Naive thymus-derived CD4-positive, alpha-beta T cell (primary cell): ENCODE data around the gene HES3. TPM values are rescaled to one million over a fixed set of nuclear protein-coding genes. Genes with fewer than 3 reads are reported as not detected.

Experiments used
- ATAC-seq: fragments of 150-1000 bp; cut with Tn5 transposase; 2 replicates; pipeline ENCODE4 v1.10.0; 2021; ENCODE audit warnings: mild to moderate bottlenecking, moderate library complexity
- CTCF ChIA-PET: fragments of 350-600 bp; sonication (Branson Sonifier 250); formaldehyde crosslinking; loops from one replicate; lab custom pipeline; 2021; ENCODE audit warnings: antibody characterized with exemption; lab: Charles Lee
- POLR2A ChIA-PET: fragments of 350-600 bp; sonication (Branson Sonifier 250); formaldehyde crosslinking; loops from one replicate; lab custom pipeline; 2021; ENCODE audit warnings: antibody characterized with exemption, inconsistent platforms; lab: Charles Lee
- DNase-seq, 9 donors: peaks; one replicate each; pipeline versions ENCODE4 v3.0.0 to v3.0.0-alpha.2; 2020 to 2022; ENCODE audit warnings: mixed read lengths in 1 of 9
- H3K27ac ChIP-seq: one replicate; pipeline ENCODE4 v1.7.0; 2013; ENCODE audit warnings: mild to moderate bottlenecking, low read depth, low read length, moderate library complexity
- H3K27me3 ChIP-seq, 2 donors: one replicate each; pipeline ENCODE4 v1.7.0; 2013; ENCODE audit warnings: low read length in 2 of 2, mild to moderate bottlenecking in 2 of 2, moderate library complexity in 2 of 2; ENCODE audit not compliant: control insufficient read depth in 2 of 2, insufficient read depth in 2 of 2
- H3K36me3 ChIP-seq, 3 experiments: 1 replicate in 2 of 3; 2 replicates in 1 of 3; pipeline ENCODE4 v1.7.0; 2013; ENCODE audit warnings: low read length in 3 of 3, mild to moderate bottlenecking in 3 of 3, moderate library complexity in 1 of 3; ENCODE audit not compliant: insufficient read depth in 3 of 3, control insufficient read depth in 2 of 3
- H3K4me1 ChIP-seq, 2 donors: one replicate each; pipeline ENCODE4 v1.7.0; 2013; ENCODE audit warnings: low read length in 2 of 2, mild to moderate bottlenecking in 2 of 2, moderate library complexity in 1 of 2; ENCODE audit not compliant: control insufficient read depth in 2 of 2, insufficient read depth in 2 of 2
- H3K4me3 ChIP-seq: 2 replicates; pipeline ENCODE4 v1.7.0; 2013; ENCODE audit warnings: mild to moderate bottlenecking, low read length
- H3K9me3 ChIP-seq, 3 experiments: 1 replicate in 2 of 3; 2 replicates in 1 of 3; pipeline ENCODE4 v1.7.0; 2013; ENCODE audit warnings: low read length in 3 of 3; ENCODE audit not compliant: control insufficient read depth in 2 of 3
- H3K27ac Mint-ChIP-seq, 9 donors: one replicate each; pipeline ENCODE4 v1.8.0; 2020 to 2022; ENCODE audit warnings: mixed read lengths in 9 of 9, mild to moderate bottlenecking in 8 of 9, moderate library complexity in 5 of 9, inconsistent platforms in 2 of 9
- H3K27me3 Mint-ChIP-seq, 5 donors: one replicate each; pipeline ENCODE4 v1.8.0; 2021 to 2022; ENCODE audit warnings: mixed read lengths in 5 of 5, mild to moderate bottlenecking in 1 of 5
- H3K36me3 Mint-ChIP-seq, 5 donors: one replicate each; pipeline ENCODE4 v1.8.0; 2020 to 2022; ENCODE audit warnings: mixed read lengths in 5 of 5, mild to moderate bottlenecking in 3 of 5, inconsistent platforms in 1 of 5
- H3K4me1 Mint-ChIP-seq, 7 donors: one replicate each; pipeline ENCODE4 v1.8.0; 2020 to 2022; ENCODE audit warnings: mixed read lengths in 7 of 7, mild to moderate bottlenecking in 3 of 7, inconsistent platforms in 1 of 7
- H3K4me3 Mint-ChIP-seq, 10 donors: one replicate each; pipeline ENCODE4 v1.8.0; 2020 to 2022; ENCODE audit warnings: mild to moderate bottlenecking in 10 of 10, mixed read lengths in 10 of 10, moderate library complexity in 6 of 10, inconsistent platforms in 2 of 10
- H3K9me3 Mint-ChIP-seq, 11 donors: one replicate each; pipeline ENCODE4 v1.8.0; 2020 to 2022; ENCODE audit warnings: mixed read lengths in 11 of 11, mild to moderate bottlenecking in 4 of 11, inconsistent platforms in 1 of 11, moderate library complexity in 1 of 11
- intact Hi-C, 2 donors: fragments of 100-400 bp; cut with micrococcal nuclease; formaldehyde crosslinking; loops; one replicate each; pipeline ENCODE4 v1.15.1; 2023
- polyA plus RNA-seq, 2 donors: library from polyadenylated mRNA; unstranded; fragments of 300-500 nt; fragmentation: Illumina TruSeq; gene quantifications; one replicate each; pipeline ENCODE4 v1.2.3, GENCODE V29; 2021
- total RNA-seq, 6 experiments: library from RNA in 5 of 6; stranded (reverse) in 5 of 6; gene quantifications; 1 replicate in 5 of 6; 2 replicates in 1 of 6; pipeline ENCODE4 v1.2.3 and lab custom pipeline; 2021 to 2026

Gene HES3
- total and polyA plus RNA-seq, 7 experiments from 2014 or later, result not detected

DNA sequence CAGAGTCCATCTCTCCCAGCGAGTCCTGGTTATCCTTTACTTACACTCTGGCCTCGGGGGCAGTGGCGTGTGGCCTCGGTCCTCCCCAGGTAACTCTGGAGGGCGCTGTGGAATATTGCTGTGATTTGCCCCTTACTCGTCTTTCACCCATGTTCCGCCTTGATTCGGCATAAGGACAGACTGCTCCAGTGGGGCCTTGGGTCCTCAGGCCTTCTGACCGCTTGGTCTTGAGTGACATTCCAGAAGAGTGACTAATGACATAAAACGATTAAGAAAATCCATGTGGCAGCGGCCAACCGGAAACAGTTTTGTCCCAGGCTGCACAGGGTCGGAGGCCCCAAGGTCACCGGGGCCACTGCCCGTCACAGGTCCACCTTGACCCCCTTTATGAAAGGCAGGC lies 19.3 kb upstream of the HES3 start:
- H3K4me3 ChIP-seq, result no peak overlapping the region
- no peaks in the 10 kb centered on the region for H3K9me3 Mint-ChIP-seq
- ATAC-seq (no peak), DNase-seq (no peak)
- H3K27ac Mint-ChIP-seq, result peak overlapping the region in 1 of 9 donors; percentile 20
- H3K9me3 ChIP-seq, result no peaks in the 10 kb centered on the region
- no peaks in the 10 kb centered on the region for H3K27me3 Mint-ChIP-seq
- H3K4me1 ChIP-seq, result no peaks in the 10 kb centered on the region
- intact Hi-C loops, result no loop called here
- no peak overlapping the region for H3K27ac ChIP-seq
- peaks cover 0 to 4% (median 0%) of the 10 kb centered on the region in 7 donors for H3K4me1 Mint-ChIP-seq
- H3K36me3 Mint-ChIP-seq, result peaks cover 11 to 45% (median 19%) of the 10 kb centered on the region in 5 donors
- CTCF ChIA-PET, result no interaction called here
- POLR2A ChIA-PET, result no interaction called here
- peaks cover 0 to 69% (median 0%) of the 10 kb centered on the region in 3 experiments for H3K36me3 ChIP-seq
- H3K27me3 ChIP-seq, result no peaks in the 10 kb centered on the region
- H3K4me3 Mint-ChIP-seq, result no peak overlapping the region

- peaks cover 11 to 43% (median 19%) of the 10 kb centered on the region in 5 donors for H3K36me3 Mint-ChIP-seq
- ChIA-PET CTCF (no interaction called here), POLR2A (interaction anchor here (1.0 kb wide), 1 partner anchor 25 kb away, joined by 3 read pairs; no protein-coding TSS in a partner anchor)
- Histone ChIP-seq H3K4me1 (no peaks in the 10 kb centered on the region), H3K27ac (no peak overlapping the region), H3K4me3 (no peak overlapping the region), H3K9me3 (no peaks in the 10 kb centered on the region), H3K36me3 (peaks cover 0 to 77% (median 0%) of the 10 kb centered on the region in 3 experiments), H3K27me3 (no peaks in the 10 kb centered on the region)
- no peaks in the 10 kb centered on the region for H3K27me3 Mint-ChIP-seq
- peak overlapping the region in 1 of 9 donors; percentile 22 for H3K27ac Mint-ChIP-seq
- ATAC-seq, result no peak
- no peak overlapping the region for H3K4me3 Mint-ChIP-seq
- no peaks in the 10 kb centered on the region for H3K9me3 Mint-ChIP-seq
- no peak for DNase-seq
- peaks cover 0 to 4% (median 0%) of the 10 kb centered on the region in 7 donors for H3K4me1 Mint-ChIP-seq
- intact Hi-C loops, result no loop called here
These were observed 18.3 kb upstream of the HES3 start for GRCh38 chr1:6225651-6226050.

GRCh38 chr1:6233376-6233775 lies 10.6 kb upstream of the HES3 start:
- H3K9me3 ChIP-seq, result no peaks in the 10 kb centered on the region
- H3K27ac Mint-ChIP-seq, result peak overlapping the region in 1 of 9 donors; percentile 35
- H3K4me1 ChIP-seq, result peaks cover 0 to 12% of the 10 kb centered on the region in 2 donors
- H3K4me3 ChIP-seq, result no peak overlapping the region
- ATAC-seq (no peak), DNase-seq (no peak)
- ChIA-PET CTCF (no interaction called here), POLR2A (interaction anchor here (0.6 kb wide), 1 partner anchor 229 kb away, joined by 3 read pairs; no protein-coding TSS in a partner anchor)
- no peak overlapping the region for H3K27ac ChIP-seq
- H3K4me3 Mint-ChIP-seq, result peak overlapping the region in 5 of 10 donors; percentile 23 to 88 (median 25)
- intact Hi-C loops, result loop anchor here in 1 of 2 donors (10.0 kb wide), 1 partner anchor 109 kb away; no protein-coding TSS in a partner anchor
- peaks cover 0 to 24% (median 18%) of the 10 kb centered on the region in 7 donors for H3K4me1 Mint-ChIP-seq
- no peaks in the 10 kb centered on the region for H3K27me3 Mint-ChIP-seq
- peaks cover 0 to 1% (median 0%) of the 10 kb centered on the region in 11 donors for H3K9me3 Mint-ChIP-seq
- H3K36me3 Mint-ChIP-seq, result peaks cover 0 to 20% (median 0%) of the 10 kb centered on the region in 5 donors
- no peaks in the 10 kb centered on the region for H3K27me3 ChIP-seq
- H3K36me3 ChIP-seq, result peaks cover 3 to 46% (median 9%) of the 10 kb centered on the region in 3 experiments

DNA sequence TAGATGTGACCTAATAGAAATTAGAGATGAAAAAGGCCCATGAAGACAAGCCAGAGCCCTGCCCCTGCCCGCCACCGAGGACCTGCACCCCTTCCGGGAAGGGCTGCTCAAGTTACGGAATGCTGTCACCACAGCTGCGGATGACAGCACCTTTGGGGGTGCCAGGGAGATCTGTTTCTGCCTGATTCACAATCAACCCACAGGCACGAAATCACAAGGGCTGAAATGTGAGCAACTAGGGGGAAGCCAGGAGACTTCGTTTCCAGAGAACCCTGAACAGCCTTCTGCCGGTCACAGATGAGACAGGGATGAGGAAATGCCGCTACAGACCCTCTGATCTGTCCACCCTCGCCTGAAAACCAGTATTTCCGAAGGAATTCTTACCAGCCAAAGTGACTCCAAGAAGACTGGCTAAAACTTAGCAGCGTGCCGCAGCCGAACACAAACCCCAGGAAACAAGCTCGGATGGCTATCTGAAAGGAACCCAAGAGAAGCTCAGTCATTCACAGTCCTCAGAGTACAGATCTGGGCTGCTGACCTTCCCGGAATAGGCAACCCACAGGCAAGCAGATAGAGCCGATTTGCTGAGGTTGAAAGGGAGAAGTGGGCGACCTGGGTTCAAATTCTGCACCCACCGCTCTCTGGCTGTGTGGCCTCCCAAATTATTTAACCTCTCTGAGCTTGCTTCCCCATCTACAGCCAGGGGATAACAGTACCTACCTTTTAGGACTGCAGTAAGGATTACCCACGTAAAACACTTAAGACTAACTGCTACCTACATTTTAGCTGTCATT lies 9.3 kb upstream of the HES3 start:
- peak overlapping the region; percentile 66 for H3K27ac ChIP-seq
- intact Hi-C loops, result loop anchor here (1.0 to 10.0 kb wide), 6 partner anchors 26 to 368 kb away; partner anchors contain the start of genes RPL22 (in 2 of the 2), KLHL21 (in 1 of the 2), NPHP4 (in 1 of the 2) and RNF207 (in 1 of the 2)
- peak overlapping the region; percentile 43 for H3K4me3 ChIP-seq
- Mint-ChIP-seq H3K4me3 (peak overlapping the region; percentile 79 to 90 (median 87)), H3K27me3 (peaks cover 5 to 10% (median 9%) of the 10 kb centered on the region in 5 donors), H3K27ac (peak overlapping the region in 6 of 9 donors; percentile 46 to 80 (median 69)), H3K36me3 (peaks cover 0 to 20% (median 0%) of the 10 kb centered on the region in 5 donors), H3K9me3 (peaks cover 0 to 1% (median 0%) of the 10 kb centered on the region in 11 donors), H3K4me1 (peaks cover 0 to 28% (median 18%) of the 10 kb centered on the region in 7 donors)
- ChIA-PET CTCF (no interaction called here), POLR2A (interaction anchor here (0.5 to 1.9 kb wide), 3 partner anchors 34 to 382 kb away, joined by 3 to 8 read pairs (median 3); no protein-coding TSS in a partner anchor)
- peaks cover 0 to 12% of the 10 kb centered on the region in 2 donors for H3K4me1 ChIP-seq
- no peaks in the 10 kb centered on the region for H3K9me3 ChIP-seq
- ATAC-seq, result no peak
- DNase-seq, result no peak
- peaks cover 3 to 37% (median 9%) of the 10 kb centered on the region in 3 experiments for H3K36me3 ChIP-seq
- no peaks in the 10 kb centered on the region for H3K27me3 ChIP-seq

GRCh38 chr1:6235296-6235677 lies 8.7 kb upstream of the HES3 start:
- Histone ChIP-seq H3K4me1 (peaks cover 0 to 12% of the 10 kb centered on the region in 2 donors), H3K4me3 (peak overlapping the region; percentile 43), H3K27me3 (no peaks in the 10 kb centered on the region), H3K27ac (peak overlapping the region; percentile 66), H3K36me3 (peaks cover 3 to 31% (median 9%) of the 10 kb centered on the region in 3 experiments), H3K9me3 (no peaks in the 10 kb centered on the region)
- H3K4me3 Mint-ChIP-seq, result peak overlapping the region; percentile 79 to 90 (median 87)
- peak; percentile 3 for ATAC-seq
- peaks cover 11 to 15% (median 12%) of the 10 kb centered on the region in 5 donors for H3K27me3 Mint-ChIP-seq
- peaks cover 0 to 1% (median 0%) of the 10 kb centered on the region in 11 donors for H3K9me3 Mint-ChIP-seq
- no peak for DNase-seq
- intact Hi-C loops, result loop anchor here (1.0 to 10.0 kb wide), 6 partner anchors 26 to 367 kb away; partner anchors contain the start of genes RPL22 (in 2 of the 2), KLHL21 (in 1 of the 2), NPHP4 (in 1 of the 2) and RNF207 (in 1 of the 2)
- H3K36me3 Mint-ChIP-seq, result peaks cover 0 to 20% (median 0%) of the 10 kb centered on the region in 5 donors
- ChIA-PET POLR2A (interaction anchor here (0.5 to 1.9 kb wide), 3 partner anchors 35 to 382 kb away, joined by 3 to 8 read pairs (median 3); no protein-coding TSS in a partner anchor), CTCF (no interaction called here)
- peak overlapping the region in 6 of 9 donors; percentile 28 to 78 (median 47) for H3K27ac Mint-ChIP-seq
- H3K4me1 Mint-ChIP-seq, result peaks cover 0 to 28% (median 18%) of the 10 kb centered on the region in 7 donors

DNA sequence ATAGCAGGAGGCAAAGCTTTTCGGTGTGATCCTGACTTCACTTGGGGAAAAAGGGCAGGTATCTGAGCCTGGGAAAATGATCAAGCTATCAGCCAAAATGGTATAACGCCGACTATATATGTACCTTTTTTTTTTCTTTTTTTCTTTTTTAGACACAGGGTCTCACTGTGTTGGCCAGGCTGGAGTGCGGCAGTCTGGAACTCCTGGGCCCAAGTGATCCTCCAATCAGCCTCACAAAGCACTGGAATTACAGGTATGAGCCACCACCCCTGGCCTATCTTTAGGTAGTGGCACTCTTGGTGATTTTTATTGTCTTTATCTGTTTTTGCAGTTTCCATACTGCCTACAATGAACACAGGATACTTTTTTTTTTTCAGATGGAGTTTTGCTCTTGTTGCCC lies 6.9 kb upstream of the HES3 start:
- Histone ChIP-seq H3K4me1 (peaks cover 0 to 12% of the 10 kb centered on the region in 2 donors), H3K27me3 (peaks cover 5 to 7% of the 10 kb centered on the region in 2 donors), H3K27ac (no peak overlapping the region), H3K9me3 (no peaks in the 10 kb centered on the region), H3K4me3 (no peak overlapping the region), H3K36me3 (peaks cover 3 to 15% (median 6%) of the 10 kb centered on the region in 3 experiments)
- Mint-ChIP-seq H3K9me3 (peaks cover 0 to 1% (median 0%) of the 10 kb centered on the region in 11 donors), H3K27ac (peak overlapping the region in 1 of 9 donors; percentile 23), H3K27me3 (peaks cover 21 to 31% (median 23%) of the 10 kb centered on the region in 5 donors), H3K36me3 (peaks cover 0 to 12% (median 4%) of the 10 kb centered on the region in 5 donors), H3K4me1 (peaks cover 0 to 30% (median 23%) of the 10 kb centered on the region in 7 donors), H3K4me3 (peak overlapping the region in 9 of 10 donors; percentile 23 to 66 (median 56))
- DNase-seq (no peak), ATAC-seq (no peak)
- ChIA-PET CTCF (interaction anchor here (0.6 to 1.4 kb wide), 2 partner anchors 9 to 319 kb away, joined by 3 to 4 read pairs; no protein-coding TSS in a partner anchor), POLR2A (interaction anchor here (1.3 kb wide), 1 partner anchor 38 kb away, joined by 3 read pairs; no protein-coding TSS in a partner anchor)
- intact Hi-C loops, result loop anchor here in 1 of 2 donors (2.0 to 10.0 kb wide), 3 partner anchors 112 to 365 kb away; partner anchors contain the start of genes KLHL21, NOL9 and TAS1R1
